Measurements from ENCODE around the gene XPNPEP3.
"Not testable (repeated sequence)": the region's sequence is repeated elsewhere in the genome, so short reads cannot be mapped to it uniquely, and the experiment has no call there.

The XPNPEP3 gene

GRCh38 chr22:40908895-40909294, 51.9 kb downstream of the XPNPEP3 start:
- TF ChIP-seq GLIS3 (CRISPR knock-in tag; IDR thresholded peaks at IDR 0.05) (no peak), ZNF565 (CRISPR knock-in tag; conservative IDR thresholded peaks at IDR 0.05; ENCODE audit: low read depth) (no peak), POU6F1 (CRISPR knock-in tag; IDR thresholded peaks at IDR 0.05; ENCODE audit: borderline replicate concordance, low read depth) (no peak), ZFP3 (CRISPR knock-in tag; IDR thresholded peaks at IDR 0.05) (no peak), OSR1 (CRISPR knock-in tag; IDR thresholded peaks at IDR 0.05) (no peak), SNAI2 (CRISPR knock-in tag; IDR thresholded peaks at IDR 0.05) (no peak), ZFP30 (CRISPR knock-in tag; IDR thresholded peaks at IDR 0.05) (no peak), BACH2 (CRISPR knock-in tag; IDR thresholded peaks at IDR 0.05; ENCODE audit: borderline replicate concordance) (no peak), CREB5 (CRISPR knock-in tag; IDR thresholded peaks at IDR 0.05; ENCODE audit: low read depth) (no peak), TCF4 (CRISPR knock-in tag; IDR thresholded peaks at IDR 0.05; ENCODE audit: borderline replicate concordance) (no peak), ESRRG (CRISPR knock-in tag; IDR thresholded peaks at IDR 0.05) (no peak)
- ATAC-seq, result no peak

- ATAC-seq, result no peak
Measured at GRCh38 chr22:40911772-40912171, 54.8 kb downstream of the XPNPEP3 start.

GRCh38 chr22:40912987-40913386, 56.0 kb downstream of the XPNPEP3 start:
- ATAC-seq, result not testable (repeated sequence)

More at GRCh38 chr22:40911772-40912171, 54.8 kb downstream of the XPNPEP3 start:
- TF ChIP-seq CREB5 (CRISPR knock-in tag; IDR thresholded peaks at IDR 0.05; ENCODE audit: low read depth) (no peak), ZNF70 (CRISPR knock-in tag; IDR thresholded peaks at IDR 0.05) (no peak), ZNF8 (CRISPR knock-in tag; IDR thresholded peaks at IDR 0.05) (no peak), BACH2 (CRISPR knock-in tag; IDR thresholded peaks at IDR 0.05; ENCODE audit: borderline replicate concordance) (no peak), GLIS3 (CRISPR knock-in tag; IDR thresholded peaks at IDR 0.05) (no peak), RARB (CRISPR knock-in tag; IDR thresholded peaks at IDR 0.05) (no peak), SNAI2 (CRISPR knock-in tag; IDR thresholded peaks at IDR 0.05) (no peak), TCF4 (CRISPR knock-in tag; IDR thresholded peaks at IDR 0.05; ENCODE audit: borderline replicate concordance) (no peak), TOX (CRISPR knock-in tag; IDR thresholded peaks at IDR 0.05; ENCODE audit: borderline replicate concordance) (no peak), ARNTL (CRISPR knock-in tag; IDR thresholded peaks at IDR 0.05; ENCODE audit: borderline replicate concordance, low read depth) (no peak), OSR1 (CRISPR knock-in tag; IDR thresholded peaks at IDR 0.05) (no peak), ZFP30 (CRISPR knock-in tag; IDR thresholded peaks at IDR 0.05) (no peak), ESRRG (CRISPR knock-in tag; IDR thresholded peaks at IDR 0.05) (no peak), CSRNP3 (CRISPR knock-in tag; IDR thresholded peaks at IDR 0.05) (no peak), PATZ1 (CRISPR knock-in tag; IDR thresholded peaks at IDR 0.05; ENCODE audit: borderline replicate concordance) (no peak), ZFP3 (CRISPR knock-in tag; IDR thresholded peaks at IDR 0.05) (no peak)

- TF ChIP-seq RARB (CRISPR knock-in tag; IDR thresholded peaks at IDR 0.05), result no peak
- no peak for TF ChIP-seq TOX (CRISPR knock-in tag; IDR thresholded peaks at IDR 0.05; ENCODE audit: borderline replicate concordance)
- TF ChIP-seq CSRNP3 (CRISPR knock-in tag; IDR thresholded peaks at IDR 0.05), result no peak
- no peak for ATAC-seq
Measured at GRCh38 chr22:40919446-40919845, 62.5 kb downstream of the XPNPEP3 start.
